ENCODE data around the gene SLC35F6.

The SLC35F6 gene, protein sequence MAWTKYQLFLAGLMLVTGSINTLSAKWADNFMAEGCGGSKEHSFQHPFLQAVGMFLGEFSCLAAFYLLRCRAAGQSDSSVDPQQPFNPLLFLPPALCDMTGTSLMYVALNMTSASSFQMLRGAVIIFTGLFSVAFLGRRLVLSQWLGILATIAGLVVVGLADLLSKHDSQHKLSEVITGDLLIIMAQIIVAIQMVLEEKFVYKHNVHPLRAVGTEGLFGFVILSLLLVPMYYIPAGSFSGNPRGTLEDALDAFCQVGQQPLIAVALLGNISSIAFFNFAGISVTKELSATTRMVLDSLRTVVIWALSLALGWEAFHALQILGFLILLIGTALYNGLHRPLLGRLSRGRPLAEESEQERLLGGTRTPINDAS

GRCh38 chr2:26764078-26764887 lies at the start of gene SLC35F6:
TSS of gene SLC35F6 (plus strand) at chr2:26764284. CDS start at chr2:26764350, 66 bp downstream.
- DNase-seq (ENCODE audit: low spot score) = peak; percentile 69

- no peak for DNase-seq (ENCODE audit: low spot score)
Observed at GRCh38 chr2:26715528-26716270, 48.4 kb upstream of the SLC35F6 start.

DNA sequence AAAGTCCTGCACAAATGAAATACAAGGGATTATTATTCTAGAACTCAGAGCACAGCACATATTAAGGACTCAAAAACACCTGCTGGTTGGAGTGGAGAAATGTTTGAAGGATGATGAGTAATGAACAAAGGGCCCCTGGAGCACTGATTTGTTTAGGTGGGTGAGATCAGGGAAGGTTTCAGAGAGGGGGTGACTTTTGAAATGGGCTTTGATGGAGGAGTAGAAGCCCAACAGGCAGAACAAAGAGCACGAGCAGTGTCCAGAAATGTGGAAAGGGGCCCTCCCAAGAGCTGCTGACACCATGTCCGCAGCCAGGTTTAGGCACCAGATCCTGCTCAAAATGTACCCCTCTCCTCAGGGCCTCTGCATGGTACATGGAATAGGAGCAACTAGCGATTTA lies 47.7 kb upstream of the SLC35F6 start:
- DNase-seq (ENCODE audit: low spot score) = no peak

GRCh38 chr2:26716769-26717168 lies 47.3 kb upstream of the SLC35F6 start:
- no peak for DNase-seq (ENCODE audit: low spot score)

GRCh38 chr2:26717362-26717761 lies 46.7 kb upstream of the SLC35F6 start:
- no peak for DNase-seq (ENCODE audit: low spot score)

DNA sequence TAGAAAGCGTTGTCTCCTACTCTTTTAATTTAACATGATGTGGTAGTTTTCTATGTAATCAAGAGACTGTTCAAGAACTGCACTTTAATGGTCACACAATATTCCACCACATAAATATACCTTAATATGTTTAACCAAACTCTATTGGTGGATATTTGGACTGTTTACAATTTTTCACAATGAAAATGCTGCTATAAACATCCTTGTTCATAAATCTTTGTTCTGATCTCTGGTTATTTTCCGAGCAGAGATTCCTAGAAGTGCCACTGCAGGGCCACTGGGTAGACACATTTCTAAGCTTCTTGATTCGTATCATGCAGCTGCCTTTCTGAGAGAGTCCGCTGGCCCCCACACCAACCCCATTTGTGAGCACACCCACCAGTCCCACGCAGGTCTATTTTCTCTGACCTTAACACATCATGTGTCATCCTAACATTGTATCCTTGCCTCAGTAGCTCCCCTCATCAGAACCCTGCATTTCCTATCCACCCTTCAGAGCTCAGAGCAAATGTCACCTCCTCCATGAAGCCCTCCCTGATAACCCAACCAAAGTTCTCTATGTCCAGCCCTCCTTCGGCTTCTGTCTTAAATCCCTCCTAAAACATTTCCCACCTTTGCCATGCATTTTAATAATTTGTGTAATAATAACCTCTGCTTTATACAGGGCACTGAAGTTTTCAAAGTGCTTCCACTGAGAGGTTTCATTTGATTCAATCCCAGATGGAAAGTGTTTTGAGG lies 45.0 kb upstream of the SLC35F6 start:
- DNase-seq (ENCODE audit: low spot score) = no peak

DNA sequence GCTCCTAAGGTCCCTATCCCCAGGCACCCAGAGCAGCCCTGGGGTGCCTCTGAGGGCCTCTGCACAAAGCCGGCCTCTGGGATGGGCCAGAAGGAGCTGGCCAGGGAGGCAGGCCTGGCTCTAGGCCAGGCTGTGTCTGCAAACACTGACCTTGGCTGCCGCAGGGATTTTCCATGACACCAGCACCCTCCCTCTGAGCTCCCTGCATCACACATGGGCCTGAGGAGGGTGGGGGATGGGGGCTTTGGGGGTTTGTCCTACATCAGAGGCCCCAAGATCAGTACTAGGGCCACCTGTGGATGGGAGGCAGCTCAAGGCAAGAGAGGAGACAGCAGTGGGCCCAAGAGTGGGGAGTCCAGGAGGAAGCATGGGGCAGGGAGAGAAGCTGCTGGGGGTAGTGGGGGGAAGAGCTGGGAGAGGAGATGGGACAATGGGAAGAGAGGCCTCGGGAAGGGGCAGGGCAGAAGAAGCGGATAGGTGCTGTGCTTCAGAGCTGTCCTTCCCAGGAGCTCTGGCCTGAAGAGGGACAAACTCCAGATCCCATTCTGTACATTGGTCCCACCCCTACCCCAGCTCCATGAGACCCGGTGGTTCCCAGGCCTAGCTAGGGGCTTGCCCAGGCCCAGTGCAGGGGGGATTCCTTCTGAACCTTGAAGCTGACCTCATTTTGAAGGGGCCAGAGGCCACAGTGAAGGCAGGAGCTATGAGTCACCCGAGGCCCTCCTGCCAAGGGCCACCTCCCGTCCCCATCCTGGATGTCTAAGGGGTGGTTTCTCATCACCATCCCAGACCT lies 43.6 kb upstream of the SLC35F6 start:
- no peak for DNase-seq (ENCODE audit: low spot score)

- no peak for DNase-seq (ENCODE audit: low spot score)
Observed at GRCh38 chr2:26721115-26722032, 42.7 kb upstream of the SLC35F6 start.

DNA sequence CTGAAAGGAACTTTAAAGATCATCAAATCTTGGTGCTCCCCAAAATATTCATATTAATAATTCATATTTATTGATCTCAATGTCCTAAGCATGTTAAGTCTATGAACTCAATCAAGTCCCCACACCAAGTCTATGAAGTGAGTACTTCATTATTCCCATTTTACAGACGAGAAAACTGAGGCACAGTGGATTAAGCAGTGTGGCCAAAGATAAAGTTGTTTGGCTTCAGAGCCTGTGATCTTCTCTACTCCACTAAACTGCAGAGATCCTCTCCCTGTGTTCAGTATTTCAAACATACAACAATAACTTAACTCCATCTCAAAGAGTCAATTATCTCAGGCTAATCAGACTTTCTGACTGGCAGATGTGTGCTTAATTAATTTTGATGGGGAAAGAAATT lies 41.8 kb upstream of the SLC35F6 start:
- no peak for DNase-seq (ENCODE audit: low spot score)

GRCh38 chr2:26722911-26723310 lies 41.2 kb upstream of the SLC35F6 start:
- DNase-seq (ENCODE audit: low spot score) = no peak

DNA sequence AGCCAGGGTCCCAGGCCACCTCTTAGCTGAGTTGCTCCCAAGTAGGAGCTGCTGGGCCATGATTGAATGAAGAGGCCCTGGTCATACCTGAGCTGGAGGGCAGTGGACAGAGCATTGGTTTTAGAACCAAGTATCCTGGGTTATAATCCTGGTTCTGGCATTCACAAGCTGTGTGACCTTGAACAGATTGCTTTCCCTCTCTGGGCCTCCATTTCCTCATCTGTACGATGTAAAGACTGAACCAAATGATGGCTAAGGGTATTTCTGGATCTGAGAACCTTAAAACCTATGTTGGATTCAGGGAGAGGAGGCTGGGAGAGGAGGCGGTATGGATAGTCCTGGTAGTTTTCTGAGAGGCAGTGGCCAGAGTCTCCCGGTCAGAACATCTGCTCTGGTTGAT lies 40.6 kb upstream of the SLC35F6 start:
- DNase-seq (ENCODE audit: low spot score) = no peak

GRCh38 chr2:26723991-26724750 lies 39.9 kb upstream of the SLC35F6 start:
- no peak for DNase-seq (ENCODE audit: low spot score)

DNA sequence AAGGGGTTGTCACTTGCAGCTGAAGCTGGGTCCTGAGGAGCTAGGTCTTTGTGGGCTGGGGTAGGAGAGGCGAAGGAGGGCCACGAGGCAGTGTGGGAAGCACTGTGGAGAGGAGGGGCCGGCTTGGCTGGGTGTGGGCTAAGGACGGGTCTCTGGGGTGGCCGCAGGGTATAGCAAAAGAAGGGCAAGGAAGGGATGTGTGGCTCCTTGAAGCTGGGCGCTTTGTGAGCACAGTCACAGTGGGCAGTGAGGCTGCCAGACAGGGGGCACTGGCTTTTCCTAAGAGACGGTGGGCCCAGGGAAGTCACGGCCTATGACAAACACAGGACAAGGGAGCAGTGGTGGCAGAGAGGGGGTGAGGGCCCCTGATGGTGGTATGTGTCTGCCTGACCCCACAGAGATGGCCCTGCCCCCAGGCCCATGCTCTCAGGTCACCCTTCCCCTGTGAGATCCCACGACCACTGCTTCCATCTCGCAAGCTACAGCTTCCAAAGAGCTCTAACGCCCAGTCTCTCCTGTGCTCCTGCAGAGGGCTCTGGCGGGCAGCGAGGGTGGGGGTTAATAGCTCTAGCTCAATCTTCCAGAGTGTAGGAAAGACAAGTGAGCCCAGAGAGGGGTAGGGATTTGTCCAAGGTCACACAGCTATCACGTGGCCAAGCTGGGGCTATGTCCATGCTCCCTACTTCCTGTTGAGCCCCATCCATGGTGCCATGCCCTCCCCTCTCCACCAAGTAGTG lies 39.1 kb upstream of the SLC35F6 start:
- DNase-seq (ENCODE audit: low spot score) = no peak

GRCh38 chr2:26725521-26725820 lies 38.6 kb upstream of the SLC35F6 start:
- DNase-seq (ENCODE audit: low spot score) = no peak

- DNase-seq (ENCODE audit: low spot score) = no peak
Observed at GRCh38 chr2:26726228-26726627, 37.9 kb upstream of the SLC35F6 start.

- DNase-seq (ENCODE audit: low spot score) = no peak
Observed at GRCh38 chr2:26727641-26728561, 36.2 kb upstream of the SLC35F6 start.

- no peak for DNase-seq (ENCODE audit: low spot score)
Observed at GRCh38 chr2:26729311-26729710, 34.8 kb upstream of the SLC35F6 start.

All from kidney capillary endothelial cell (primary cell).